ENCODE data around the gene KCTD12. TPM values are rescaled to one million over a fixed set of nuclear protein-coding genes. Genes with fewer than 3 reads are reported as not detected.

The KCTD12 gene
- total RNA-seq (2022; extraction: Qiagen RNA extraction; ENCODE audit: low read depth) = 1.9 to 2.7 TPM (median 2.3 TPM) in 5 replicates

GRCh38 chr13:76886292-76887075 is at the start of gene KCTD12:
Gene KCTD12 (minus strand): TSS chr13:76886405. CDS start chr13:76886148, 257 bp downstream.

Other genes starting within 250 kb of the KCTD12 start
- not detected in 5 replicates for gene ACOD1, start 62.1 kb upstream of the KCTD12 start, total RNA-seq (2022; extraction: Qiagen RNA extraction; ENCODE audit: low read depth)
- 8.3 to 11.7 TPM (median 9.9 TPM) in 5 replicates for gene CLN5, start 105.7 kb upstream of the KCTD12 start, total RNA-seq (2022; extraction: Qiagen RNA extraction; ENCODE audit: low read depth)
- 15.3 to 19.7 TPM (median 17.3 TPM) in 5 replicates for gene FBXL3, start 140.8 kb upstream of the KCTD12 start, total RNA-seq (2022; extraction: Qiagen RNA extraction; ENCODE audit: low read depth)

Measured in A549 treated with DMSO at 1 μM for 4 hours (cell line).